Measurements from ENCODE around the gene PDSS2. TPM values are rescaled to one million over a fixed set of nuclear protein-coding genes. Genes with fewer than 3 reads are reported as not detected.

The PDSS2 gene
- total RNA-seq, 1 donor from 2014 or later: 19.3 TPM

DNA sequence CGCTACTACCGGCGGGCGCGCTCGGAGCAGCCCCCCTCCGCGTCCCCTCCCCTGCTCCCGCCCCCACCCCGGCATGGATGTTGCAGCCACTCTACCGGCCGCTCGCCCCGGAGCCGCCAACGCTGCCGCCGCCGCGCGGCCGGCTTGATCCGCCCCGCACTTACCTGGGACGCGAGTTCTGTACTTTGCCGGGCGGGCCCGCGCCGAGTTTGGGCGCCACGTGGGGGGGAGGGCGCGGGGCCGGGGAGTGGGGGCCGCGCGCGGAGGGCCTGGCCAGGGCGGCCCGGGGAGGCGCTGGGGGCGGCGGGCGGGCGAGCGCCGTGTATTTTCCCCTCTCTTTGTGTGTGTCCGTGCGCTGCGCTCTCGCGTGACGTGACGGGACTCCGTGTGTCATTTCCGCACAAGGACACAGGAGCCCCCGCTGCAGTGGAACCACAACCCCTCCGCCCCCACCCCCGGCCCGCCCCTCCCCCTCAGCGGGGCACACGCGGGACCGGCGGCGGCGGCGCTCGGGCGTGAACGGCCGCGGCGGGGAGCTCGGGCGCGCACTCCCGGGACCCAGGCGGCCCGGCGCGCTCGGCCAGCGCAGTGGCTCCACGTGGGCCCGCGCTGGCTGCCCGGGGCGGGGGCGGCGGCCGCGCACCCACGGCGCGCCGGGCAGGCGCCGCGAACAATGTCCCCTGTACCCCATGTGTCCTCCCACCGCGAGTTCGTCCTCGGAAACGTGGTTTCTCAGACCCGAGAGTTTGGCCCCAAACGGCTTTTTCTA lies 344.3 kb downstream of the PDSS2 start, which contains the start of gene BEND3:
BEND3 (minus strand) TSS at position 590 of the 769 bp plus-strand sequence. CDS start 16,230 bp downstream, outside the sequence.
- TF ChIP-seq, protein P1, sequence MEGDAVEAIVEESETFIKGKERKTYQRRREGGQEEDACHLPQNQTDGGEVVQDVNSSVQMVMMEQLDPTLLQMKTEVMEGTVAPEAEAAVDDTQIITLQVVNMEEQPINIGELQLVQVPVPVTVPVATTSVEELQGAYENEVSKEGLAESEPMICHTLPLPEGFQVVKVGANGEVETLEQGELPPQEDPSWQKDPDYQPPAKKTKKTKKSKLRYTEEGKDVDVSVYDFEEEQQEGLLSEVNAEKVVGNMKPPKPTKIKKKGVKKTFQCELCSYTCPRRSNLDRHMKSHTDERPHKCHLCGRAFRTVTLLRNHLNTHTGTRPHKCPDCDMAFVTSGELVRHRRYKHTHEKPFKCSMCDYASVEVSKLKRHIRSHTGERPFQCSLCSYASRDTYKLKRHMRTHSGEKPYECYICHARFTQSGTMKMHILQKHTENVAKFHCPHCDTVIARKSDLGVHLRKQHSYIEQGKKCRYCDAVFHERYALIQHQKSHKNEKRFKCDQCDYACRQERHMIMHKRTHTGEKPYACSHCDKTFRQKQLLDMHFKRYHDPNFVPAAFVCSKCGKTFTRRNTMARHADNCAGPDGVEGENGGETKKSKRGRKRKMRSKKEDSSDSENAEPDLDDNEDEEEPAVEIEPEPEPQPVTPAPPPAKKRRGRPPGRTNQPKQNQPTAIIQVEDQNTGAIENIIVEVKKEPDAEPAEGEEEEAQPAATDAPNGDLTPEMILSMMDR (IDR thresholded peaks at IDR 0.05): no peak
- POLR2A ChIA-PET: interaction anchor here (0.9 to 2.2 kb wide), 6 partner anchors 9 to 559 kb away, joined by 3 to 12 read pairs (median 4); partner anchors contain the start of genes MTRES1 and PDSS2
- DNase-seq (peak; percentile 51), ATAC-seq (ENCODE audit: low read depth) (peak; percentile 18)
- CTCF ChIA-PET: interaction anchor here (0.6 to 1.6 kb wide), 4 partner anchors 69 to 560 kb away, joined by 3 read pairs; partner anchors contain the start of gene PDSS2
- Mint-ChIP-seq H3K36me3 (ENCODE audit: low read depth) (no peaks in the 10 kb centered on the region), H3K9me3 (no peaks in the 10 kb centered on the region), H3K27ac (peak within 1 kb of the TSS; percentile 70), H3K4me3 (peak within 1 kb of the TSS; percentile 87), H3K4me1 (peaks cover 19% of the 10 kb centered on the region), H3K27me3 (peaks cover 5% of the 10 kb centered on the region)
- intact Hi-C loops (cut with micrococcal nuclease): loop anchor here (1.0 to 10.0 kb wide), 12 partner anchors 33 to 1123 kb away; partner anchors contain the start of genes CRYBG1, MTRES1, NR2E1 and SEC63

DNA sequence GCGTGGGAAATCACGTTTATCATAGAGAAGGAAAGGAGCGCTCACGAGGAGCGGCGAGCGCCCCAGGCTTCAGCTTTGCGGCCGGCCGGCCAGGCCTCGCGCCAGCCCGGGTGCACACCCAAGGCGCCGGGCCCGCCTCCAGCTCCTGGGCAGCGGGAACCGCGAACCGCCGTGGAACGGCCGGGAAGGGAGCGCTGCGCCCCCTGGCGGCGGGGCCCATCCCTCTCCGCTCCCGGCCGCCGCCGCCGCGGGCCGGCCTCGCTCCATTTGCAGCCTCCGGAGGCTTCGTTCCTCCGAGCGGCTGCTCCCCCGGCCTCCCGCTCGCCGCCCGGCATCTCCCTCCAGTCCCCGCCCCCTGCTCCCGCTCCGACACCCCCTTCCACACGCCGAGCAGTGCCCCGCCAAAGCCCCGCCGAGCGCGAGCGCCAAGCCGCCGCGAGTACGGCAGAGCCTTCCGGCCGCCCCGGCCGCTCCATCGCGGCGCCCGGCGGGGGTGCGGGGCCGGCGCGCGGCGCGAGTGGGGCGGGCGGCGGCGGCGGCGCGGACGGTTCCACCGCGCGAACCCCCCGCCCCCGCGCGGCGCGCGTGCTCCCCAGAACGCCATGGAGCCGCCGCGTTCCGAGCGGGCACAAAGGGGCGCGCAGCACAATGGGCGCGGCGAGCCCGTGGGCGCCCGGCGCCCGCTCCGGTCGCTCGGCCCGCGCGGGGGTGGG lies 345.0 kb downstream of the PDSS2 start:
- ChIA-PET POLR2A (interaction anchor here (0.7 to 0.8 kb wide), 2 partner anchors 11 to 534 kb away, joined by 3 read pairs; no protein-coding TSS in a partner anchor), CTCF (interaction anchor here (0.8 to 1.2 kb wide), 7 partner anchors 11 to 775 kb away, joined by 3 to 5 read pairs (median 3); no protein-coding TSS in a partner anchor)
- TF ChIP-seq, protein P1 (IDR thresholded peaks at IDR 0.05): no peak
- H3K36me3 Mint-ChIP-seq (ENCODE audit: low read depth): no peaks in the 10 kb centered on the region
- no peaks in the 10 kb centered on the region for H3K9me3 Mint-ChIP-seq
- no peak overlapping the region for H3K27ac Mint-ChIP-seq
- H3K4me1 Mint-ChIP-seq: peaks cover 19% of the 10 kb centered on the region
- H3K4me3 Mint-ChIP-seq: peak overlapping the region; percentile 82
- peaks cover 5% of the 10 kb centered on the region for H3K27me3 Mint-ChIP-seq
- intact Hi-C loops (cut with micrococcal nuclease): loop anchor here (1.0 to 10.0 kb wide), 4 partner anchors 86 to 1020 kb away; partner anchors contain the start of gene MTRES1
- peak; percentile 51 for ATAC-seq (ENCODE audit: low read depth)
- DNase-seq: peak; percentile 79

DNA sequence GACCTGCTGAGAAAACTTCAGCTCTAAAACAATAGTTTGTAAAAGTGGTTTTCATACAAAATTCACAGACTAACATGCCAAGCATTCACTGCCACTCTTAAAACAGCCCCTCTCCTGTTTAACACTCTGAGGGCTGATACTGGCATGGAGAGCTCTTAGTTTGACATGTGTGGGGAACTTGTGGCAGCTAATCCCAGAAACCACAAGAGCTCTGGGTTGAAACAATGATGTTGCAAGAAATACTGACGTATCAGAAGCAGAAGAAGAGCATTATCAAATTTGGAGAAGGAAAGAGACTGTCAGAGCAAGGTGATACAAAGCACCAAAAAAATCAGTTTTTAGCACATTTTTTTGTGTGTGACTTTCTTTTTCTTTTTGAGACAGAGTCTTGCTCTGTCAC lies 349.2 kb downstream of the PDSS2 start:
- intact Hi-C loops (cut with micrococcal nuclease): loop anchor here (10.0 kb wide), 1 partner anchor 1015 kb away; no protein-coding TSS in a partner anchor

DNA sequence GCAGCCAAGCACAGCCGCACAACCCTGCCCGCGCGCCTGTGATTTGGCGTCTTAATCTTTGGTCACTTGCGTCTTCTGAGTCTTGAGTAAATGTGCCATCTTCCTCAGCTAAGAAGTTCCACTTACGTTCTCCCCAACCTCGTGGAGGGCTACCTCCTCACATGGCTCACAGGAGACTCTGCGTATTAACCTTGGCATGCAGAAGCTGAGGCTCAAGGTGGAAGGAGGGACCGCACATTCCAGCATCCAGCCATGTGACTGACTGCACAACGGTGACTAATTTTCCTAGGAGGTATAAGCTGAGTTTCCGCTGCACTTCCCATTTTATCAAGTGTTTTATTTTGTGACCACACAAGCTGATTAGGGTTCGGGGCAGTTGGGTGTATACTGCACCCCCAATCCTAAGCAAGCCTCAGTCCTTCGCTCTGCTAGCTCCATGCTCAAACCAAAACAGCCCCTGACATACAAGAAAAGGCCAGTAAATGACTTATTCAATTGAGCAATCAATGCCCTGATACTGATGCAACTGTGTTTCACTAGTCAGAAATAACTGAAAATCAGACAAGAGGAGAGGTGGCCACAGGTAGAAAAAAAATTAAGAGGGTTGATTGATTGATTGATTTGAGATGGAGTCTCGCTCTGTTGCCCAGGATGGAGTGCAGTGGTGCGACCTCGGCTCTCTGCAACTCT lies 351.0 kb downstream of the PDSS2 start:
- ChIA-PET CTCF (no interaction called here), POLR2A (no interaction called here)
- Mint-ChIP-seq H3K4me3 (no peak overlapping the region), H3K9me3 (no peaks in the 10 kb centered on the region), H3K27ac (no peak overlapping the region), H3K36me3 (ENCODE audit: low read depth) (no peaks in the 10 kb centered on the region), H3K27me3 (no peaks in the 10 kb centered on the region), H3K4me1 (peaks cover under 1% of the 10 kb centered on the region)
- intact Hi-C loops (cut with micrococcal nuclease): no loop called here
- no peak for ATAC-seq (ENCODE audit: low read depth)
- no peak for DNase-seq
- TF ChIP-seq, protein P1 (IDR thresholded peaks at IDR 0.05): no peak

More for the DNA sequence above, 349.2 kb downstream of the PDSS2 start:
- Mint-ChIP-seq H3K4me1 (peaks cover 6% of the 10 kb centered on the region), H3K9me3 (no peaks in the 10 kb centered on the region), H3K4me3 (no peak overlapping the region), H3K36me3 (ENCODE audit: low read depth) (no peaks in the 10 kb centered on the region), H3K27ac (no peak overlapping the region), H3K27me3 (no peaks in the 10 kb centered on the region)
- DNase-seq (no peak), ATAC-seq (ENCODE audit: low read depth) (no peak)
- TF ChIP-seq, protein P1 (IDR thresholded peaks at IDR 0.05): no peak
- ChIA-PET POLR2A (no interaction called here), CTCF (no interaction called here)

All from activated B cell treated with CpG ODN at 0.5 μM for 24 hours (primary cell).